ENCODE measurements around the gene C5. TPM values are rescaled to one million over a fixed set of nuclear protein-coding genes. Genes with fewer than 3 reads are reported as not detected.

Gene C5
- total RNA-seq, 2 experiments from 2014 or later: 0.99 to 1.6 TPM

DNA sequence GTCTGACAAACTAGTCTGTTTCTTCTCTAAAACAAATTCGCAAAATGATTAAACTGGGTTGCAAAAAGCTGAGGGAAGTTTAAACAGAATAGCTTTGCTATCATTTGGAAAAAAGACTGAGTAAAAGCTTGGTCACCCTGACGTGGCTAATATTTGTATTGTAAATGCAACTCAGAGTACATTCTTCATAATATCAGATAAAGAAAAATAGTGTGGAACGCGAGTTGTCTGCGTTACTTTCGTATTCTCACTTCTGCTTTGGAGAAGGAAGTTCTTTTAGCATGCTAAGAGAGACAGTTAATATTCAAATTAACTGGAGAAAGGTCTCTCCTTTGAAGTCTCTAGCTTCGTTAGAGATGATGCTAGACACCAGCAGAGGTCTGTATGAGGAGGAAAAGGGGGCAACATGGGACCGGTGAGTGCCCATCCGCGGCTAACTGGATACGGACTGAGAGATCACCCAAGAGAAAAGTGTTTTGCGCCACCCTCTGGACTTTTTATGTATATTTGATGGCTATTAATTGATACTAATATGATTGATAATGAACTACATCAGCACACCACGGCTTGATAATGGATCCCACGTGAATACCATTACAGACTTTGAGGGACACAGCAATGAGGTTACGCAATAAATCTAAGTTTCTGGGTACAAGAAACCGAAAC, 21.8 kb upstream of the C5 start:
- intact Hi-C loops (cut with micrococcal nuclease): loop anchor here (10.0 kb wide), 1 partner anchor 457 kb away; no protein-coding TSS in a partner anchor
- CTCF ChIA-PET: interaction anchor here (0.7 to 5.0 kb wide), 8 partner anchors 9 to 329 kb away, joined by 3 to 24 read pairs (median 5); no protein-coding TSS in a partner anchor
- H3K27ac Mint-ChIP-seq: peak overlapping the region; percentile 88
- H3K4me1 Mint-ChIP-seq (ENCODE audit: low read depth): peaks cover 46% of the 10 kb centered on the region
- peaks cover 6% of the 10 kb centered on the region for H3K36me3 Mint-ChIP-seq (ENCODE audit: low read depth)
- H3K27me3 Mint-ChIP-seq (ENCODE audit: low read depth): no peaks in the 10 kb centered on the region
- H3K4me3 Mint-ChIP-seq: peak overlapping the region; percentile 81
- H3K9me3 Mint-ChIP-seq: peaks cover 13% of the 10 kb centered on the region
- peak; percentile 39 for DNase-seq

DNA sequence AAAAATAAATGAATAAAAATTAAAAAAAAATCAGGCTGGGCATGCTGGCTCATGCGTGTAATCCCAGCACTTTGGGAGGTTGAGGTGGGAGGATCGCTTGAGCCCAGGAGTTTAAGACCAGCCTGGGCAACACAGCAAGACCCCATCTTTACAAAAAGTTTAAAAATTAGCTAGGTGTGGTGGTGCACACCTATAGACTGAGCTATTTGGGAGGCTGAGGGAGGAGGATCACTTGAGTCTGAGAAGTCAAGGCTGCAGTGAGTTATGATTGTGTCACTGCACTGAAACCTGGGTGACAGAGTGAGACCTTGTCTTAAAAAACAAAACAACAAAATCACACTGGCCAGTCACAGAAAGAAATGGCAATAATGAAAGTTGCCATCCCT, 21.3 kb upstream of the C5 start:
- Mint-ChIP-seq H3K9me3 (peaks cover 13% of the 10 kb centered on the region), H3K4me1 (ENCODE audit: low read depth) (peaks cover 41% of the 10 kb centered on the region), H3K27me3 (ENCODE audit: low read depth) (no peaks in the 10 kb centered on the region), H3K4me3 (peak overlapping the region; percentile 81), H3K36me3 (ENCODE audit: low read depth) (peaks cover 8% of the 10 kb centered on the region), H3K27ac (peak overlapping the region; percentile 88)
- DNase-seq: peak; percentile 57
- intact Hi-C loops (cut with micrococcal nuclease): loop anchor here (10.0 kb wide), 1 partner anchor 457 kb away; no protein-coding TSS in a partner anchor
- CTCF ChIA-PET: interaction anchor here (0.7 to 5.0 kb wide), 8 partner anchors 9 to 328 kb away, joined by 3 to 24 read pairs (median 5); no protein-coding TSS in a partner anchor

DNA sequence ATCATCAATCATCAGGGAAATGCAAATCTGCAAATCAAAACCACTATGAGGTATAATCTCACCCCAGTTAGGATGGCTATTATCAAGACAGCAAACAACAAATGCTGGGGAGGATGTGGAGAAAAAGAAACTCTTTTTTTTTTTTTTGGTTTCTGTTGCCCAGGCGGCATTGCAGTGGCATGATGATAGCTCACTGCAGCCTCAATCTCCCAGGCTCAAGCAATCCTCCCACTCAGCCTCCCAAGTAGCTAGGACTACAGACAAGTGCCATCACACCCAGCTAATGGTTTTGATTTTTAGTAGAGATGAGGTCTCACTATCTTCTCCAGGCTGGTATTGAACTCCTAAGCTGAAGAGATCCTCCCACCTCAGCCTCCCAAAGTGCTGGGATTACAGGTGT, 19.3 kb upstream of the C5 start:
- H3K9me3 Mint-ChIP-seq: peaks cover 13% of the 10 kb centered on the region
- DNase-seq: no peak
- no peak overlapping the region for H3K4me3 Mint-ChIP-seq
- no peak overlapping the region for H3K27ac Mint-ChIP-seq
- H3K4me1 Mint-ChIP-seq (ENCODE audit: low read depth): peaks cover 33% of the 10 kb centered on the region
- CTCF ChIA-PET: interaction anchor here (5.0 kb wide), 1 partner anchor 9 kb away, joined by 24 read pairs; no protein-coding TSS in a partner anchor
- H3K36me3 Mint-ChIP-seq (ENCODE audit: low read depth): peaks cover 6% of the 10 kb centered on the region
- intact Hi-C loops (cut with micrococcal nuclease): no loop called here
- H3K27me3 Mint-ChIP-seq (ENCODE audit: low read depth): no peaks in the 10 kb centered on the region

DNA sequence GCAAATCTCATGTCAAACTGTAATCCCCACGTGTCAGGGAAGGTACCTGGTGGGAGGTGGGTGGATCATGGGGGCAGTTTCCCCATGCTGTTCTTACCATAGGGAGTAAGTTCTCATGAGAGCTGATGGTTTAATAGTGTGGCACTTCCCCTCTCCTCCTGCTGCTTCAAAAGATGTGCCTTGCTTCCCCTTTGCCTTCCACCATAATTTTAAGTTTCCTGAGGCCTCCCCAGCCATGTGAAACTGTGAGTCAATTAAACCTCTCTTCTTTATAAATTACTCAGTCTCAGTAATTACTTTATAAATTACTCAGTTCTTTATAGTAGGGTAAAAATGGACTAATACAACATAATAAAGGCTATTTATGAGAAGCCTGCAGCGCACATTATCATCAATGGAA, 17.6 kb upstream of the C5 start:
- intact Hi-C loops (cut with micrococcal nuclease): no loop called here
- CTCF ChIA-PET: interaction anchor here (0.7 to 2.2 kb wide), 3 partner anchors 132 to 312 kb away, joined by 3 to 5 read pairs (median 5); no protein-coding TSS in a partner anchor
- no peaks in the 10 kb centered on the region for H3K27me3 Mint-ChIP-seq (ENCODE audit: low read depth)

DNA sequence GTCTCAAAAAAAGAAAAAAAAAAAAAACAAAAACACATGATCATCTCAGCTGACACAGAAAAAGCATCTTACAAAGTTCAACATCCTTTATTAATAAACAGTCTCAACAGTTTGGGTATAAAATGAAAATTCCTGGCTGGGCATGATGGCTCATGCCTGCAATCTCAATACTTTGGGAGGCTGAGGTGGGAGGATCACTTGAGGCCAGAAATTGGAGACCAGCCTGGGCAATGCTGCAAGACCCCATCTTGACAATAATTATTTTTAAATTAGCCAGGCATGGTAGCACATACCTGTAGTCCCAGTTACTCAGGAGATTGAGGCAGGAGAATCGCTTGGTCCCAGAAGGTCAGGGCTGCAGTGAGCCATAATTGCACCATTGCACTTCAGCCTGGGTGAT, 16.8 kb upstream of the C5 start:
- no peak for DNase-seq
- H3K36me3 Mint-ChIP-seq (ENCODE audit: low read depth): peaks cover 6% of the 10 kb centered on the region
- intact Hi-C loops (cut with micrococcal nuclease): no loop called here
- H3K4me3 Mint-ChIP-seq: no peak overlapping the region
- no peak overlapping the region for H3K27ac Mint-ChIP-seq
- peaks cover 26% of the 10 kb centered on the region for H3K4me1 Mint-ChIP-seq (ENCODE audit: low read depth)
- H3K27me3 Mint-ChIP-seq (ENCODE audit: low read depth): no peaks in the 10 kb centered on the region
- H3K9me3 Mint-ChIP-seq: peaks cover 13% of the 10 kb centered on the region
- CTCF ChIA-PET: interaction anchor here (0.7 to 2.8 kb wide), 4 partner anchors 133 to 312 kb away, joined by 3 to 10 read pairs (median 5); no protein-coding TSS in a partner anchor

More for the DNA sequence above, 17.6 kb upstream of the C5 start:
- H3K4me1 Mint-ChIP-seq (ENCODE audit: low read depth): peaks cover 27% of the 10 kb centered on the region
- DNase-seq: peak; percentile 23
- peaks cover 13% of the 10 kb centered on the region for H3K9me3 Mint-ChIP-seq
- H3K36me3 Mint-ChIP-seq (ENCODE audit: low read depth): peaks cover 6% of the 10 kb centered on the region
- no peak overlapping the region for H3K27ac Mint-ChIP-seq
- no peak overlapping the region for H3K4me3 Mint-ChIP-seq

DNA sequence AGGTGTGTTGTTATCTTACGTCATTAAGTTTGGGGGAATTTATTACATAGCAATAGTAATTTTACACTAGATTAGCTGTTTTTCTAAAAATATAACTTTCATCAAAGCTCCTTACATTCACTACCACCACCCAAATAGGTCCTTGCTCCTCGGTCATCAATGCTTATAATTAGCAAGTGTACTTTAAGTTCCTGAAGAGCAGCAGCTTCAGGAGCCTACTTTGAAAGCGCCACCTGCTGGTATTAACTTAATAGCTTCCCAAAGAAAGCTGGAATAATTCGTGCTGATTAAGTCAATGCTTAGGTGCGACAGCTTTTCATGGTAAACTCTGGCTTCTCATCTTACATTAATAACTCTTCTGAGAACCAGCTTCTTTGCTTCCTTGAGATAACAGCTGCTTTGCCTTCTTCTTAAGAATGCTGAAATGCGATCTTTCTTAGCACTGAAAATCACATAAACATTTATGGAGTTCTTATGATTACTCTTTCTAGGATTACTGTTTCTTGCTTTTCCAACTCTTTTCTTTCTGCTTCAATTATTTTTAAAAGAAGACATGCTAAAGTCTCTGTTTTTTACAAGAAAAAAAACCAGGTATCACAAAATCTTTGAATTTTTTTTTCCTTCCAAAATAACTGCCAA, 10.0 kb upstream of the C5 start:
- no peak overlapping the region for H3K4me3 Mint-ChIP-seq
- DNase-seq: peak; percentile 44
- CTCF ChIA-PET: interaction anchor here (0.5 to 5.6 kb wide), 44 partner anchors 10 to 406 kb away, joined by 3 to 79 read pairs (median 3); partner anchors contain the start of genes C5 and FBXW2
- peaks cover 5% of the 10 kb centered on the region for H3K36me3 Mint-ChIP-seq (ENCODE audit: low read depth)
- no peak overlapping the region for H3K27ac Mint-ChIP-seq
- no peaks in the 10 kb centered on the region for H3K27me3 Mint-ChIP-seq (ENCODE audit: low read depth)
- peaks cover 16% of the 10 kb centered on the region for H3K4me1 Mint-ChIP-seq (ENCODE audit: low read depth)
- intact Hi-C loops (cut with micrococcal nuclease): loop anchor here (1.0 kb wide), 2 partner anchors 79 to 304 kb away; no protein-coding TSS in a partner anchor
- no peaks in the 10 kb centered on the region for H3K9me3 Mint-ChIP-seq

DNA sequence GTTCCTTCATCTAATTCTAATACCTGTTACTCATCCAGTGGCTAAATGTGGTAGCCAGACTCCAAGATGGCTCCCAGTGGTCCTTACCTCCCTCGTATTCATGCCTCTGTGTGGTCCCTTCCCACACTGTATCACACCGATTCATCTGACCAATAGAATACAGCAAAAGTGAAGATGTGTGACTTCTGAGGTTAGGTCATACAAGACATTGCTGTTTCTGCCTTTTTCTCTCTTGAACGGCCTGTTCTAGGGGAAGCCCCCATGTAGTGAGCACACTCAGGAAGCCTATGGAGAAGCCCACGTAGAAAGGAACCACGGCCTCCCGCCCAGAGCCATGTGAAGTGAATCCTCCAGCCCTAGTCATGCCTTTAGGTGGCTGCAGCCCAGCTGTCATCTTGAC, 9.4 kb upstream of the C5 start:
- Mint-ChIP-seq H3K27me3 (ENCODE audit: low read depth) (no peaks in the 10 kb centered on the region), H3K9me3 (no peaks in the 10 kb centered on the region), H3K36me3 (ENCODE audit: low read depth) (peaks cover 5% of the 10 kb centered on the region), H3K4me3 (no peak overlapping the region), H3K27ac (no peak overlapping the region), H3K4me1 (ENCODE audit: low read depth) (peaks cover 16% of the 10 kb centered on the region)
- DNase-seq: no peak
- CTCF ChIA-PET: interaction anchor here (0.8 to 5.6 kb wide), 34 partner anchors 9 to 440 kb away, joined by 3 to 79 read pairs (median 4); partner anchors contain the start of genes C5 and FBXW2
- intact Hi-C loops (cut with micrococcal nuclease): no loop called here

DNA sequence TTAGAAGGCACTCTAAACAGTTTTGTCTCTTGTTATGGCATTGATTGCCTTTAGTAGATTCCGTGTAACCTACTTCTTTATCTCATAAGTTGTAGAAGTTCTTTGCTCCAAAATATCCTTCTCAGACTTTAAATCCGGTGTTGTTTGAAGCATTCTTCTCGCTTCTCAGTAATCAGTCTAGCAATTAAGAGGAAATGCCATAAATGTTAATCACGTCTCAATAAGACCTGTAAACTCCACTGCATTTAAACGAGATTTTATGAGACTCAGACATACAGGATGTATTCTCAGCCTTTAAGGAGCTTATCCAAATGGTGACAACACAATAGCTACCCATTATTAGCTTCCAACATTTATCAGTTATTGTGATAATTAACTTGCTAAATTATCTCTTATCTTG, 7.7 kb upstream of the C5 start:
- CTCF ChIA-PET: no interaction called here

DNA sequence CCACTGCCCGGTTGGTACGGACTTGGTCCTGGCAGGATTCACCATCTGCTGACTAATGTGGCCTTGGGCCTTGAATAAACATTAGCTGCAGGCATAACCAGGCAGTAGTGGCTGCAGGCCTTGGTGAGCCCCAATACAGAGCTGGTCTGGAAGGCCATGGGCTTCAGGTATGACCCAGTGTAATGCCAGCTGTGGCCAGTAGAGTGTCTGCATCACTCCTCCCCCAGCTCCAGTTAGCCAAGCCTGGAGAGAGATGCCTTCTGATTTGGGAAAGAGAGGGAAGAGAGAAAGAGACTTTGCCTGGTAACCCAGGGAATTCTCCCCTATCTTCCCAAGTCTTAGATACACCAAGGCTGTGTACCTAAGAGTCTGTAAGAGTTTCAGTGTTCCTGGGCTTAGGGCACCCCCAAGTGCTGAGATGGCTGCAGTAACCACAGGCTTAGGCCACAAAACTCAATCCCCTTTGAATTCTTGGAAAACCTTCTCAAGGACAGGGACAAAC, 5.6 kb upstream of the C5 start:
- intact Hi-C loops (cut with micrococcal nuclease): no loop called here
- H3K9me3 Mint-ChIP-seq: no peaks in the 10 kb centered on the region
- H3K27ac Mint-ChIP-seq: no peak overlapping the region
- CTCF ChIA-PET: interaction anchor here (0.6 to 1.4 kb wide), 4 partner anchors 9 to 299 kb away, joined by 3 to 5 read pairs (median 4); no protein-coding TSS in a partner anchor
- no peaks in the 10 kb centered on the region for H3K4me1 Mint-ChIP-seq (ENCODE audit: low read depth)
- no peaks in the 10 kb centered on the region for H3K27me3 Mint-ChIP-seq (ENCODE audit: low read depth)
- DNase-seq: no peak
- peaks cover 5% of the 10 kb centered on the region for H3K36me3 Mint-ChIP-seq (ENCODE audit: low read depth)
- no peak overlapping the region for H3K4me3 Mint-ChIP-seq

More for the DNA sequence above, 7.7 kb upstream of the C5 start:
- Mint-ChIP-seq H3K36me3 (ENCODE audit: low read depth) (peaks cover 5% of the 10 kb centered on the region), H3K9me3 (no peaks in the 10 kb centered on the region), H3K27me3 (ENCODE audit: low read depth) (no peaks in the 10 kb centered on the region), H3K27ac (no peak overlapping the region), H3K4me1 (ENCODE audit: low read depth) (peaks cover 10% of the 10 kb centered on the region), H3K4me3 (no peak overlapping the region)
- DNase-seq: no peak
- intact Hi-C loops (cut with micrococcal nuclease): no loop called here

DNA sequence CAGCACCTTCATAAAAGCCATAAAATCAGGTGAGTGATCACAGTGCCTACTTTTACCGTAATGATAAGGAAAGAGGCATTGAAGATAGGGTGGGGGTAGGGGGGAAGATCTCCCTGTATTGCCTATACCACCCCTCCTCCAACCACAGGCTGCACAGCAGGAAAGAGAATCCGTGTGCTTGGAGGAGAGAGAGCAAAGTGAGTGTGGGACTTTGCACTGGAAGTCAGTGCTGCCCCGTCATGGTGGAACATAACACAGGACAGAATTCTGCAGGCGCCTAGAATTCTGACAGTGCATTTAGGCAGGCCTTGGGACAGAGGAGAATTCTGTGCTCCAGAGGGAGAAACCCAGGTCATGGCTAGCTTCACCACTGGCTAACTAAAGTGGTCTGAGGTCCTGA, 3.5 kb upstream of the C5 start:
- intact Hi-C loops (cut with micrococcal nuclease): no loop called here
- CTCF ChIA-PET: no interaction called here
- Mint-ChIP-seq H3K9me3 (no peaks in the 10 kb centered on the region), H3K4me1 (ENCODE audit: low read depth) (no peaks in the 10 kb centered on the region), H3K4me3 (no peak overlapping the region), H3K27ac (no peak overlapping the region), H3K27me3 (ENCODE audit: low read depth) (no peaks in the 10 kb centered on the region), H3K36me3 (ENCODE audit: low read depth) (peaks cover 5% of the 10 kb centered on the region)
- no peak for DNase-seq

DNA sequence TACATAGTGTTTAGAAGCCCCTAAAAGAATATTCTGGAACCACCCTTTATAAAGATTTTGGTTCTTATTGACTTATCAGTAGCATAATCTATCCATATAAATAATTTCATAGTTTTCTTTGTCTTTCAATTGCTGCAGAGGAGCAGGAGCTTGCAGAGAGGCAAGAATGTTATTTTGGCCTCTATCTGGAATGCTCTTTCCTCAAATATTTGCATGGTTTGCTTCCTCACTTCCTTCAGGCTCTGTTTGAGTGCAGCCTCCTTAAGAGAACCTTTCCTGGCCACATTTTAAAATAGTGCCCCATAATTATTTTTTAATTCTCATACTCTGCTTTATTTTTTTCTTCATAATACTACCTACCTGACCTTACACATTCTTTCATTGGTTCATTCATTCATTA, 1.5 kb downstream of the C5 start:
- Mint-ChIP-seq H3K27me3 (ENCODE audit: low read depth) (no peaks in the 10 kb centered on the region), H3K27ac (no peak overlapping the region), H3K36me3 (ENCODE audit: low read depth) (no peaks in the 10 kb centered on the region), H3K4me3 (no peak overlapping the region), H3K9me3 (no peaks in the 10 kb centered on the region), H3K4me1 (ENCODE audit: low read depth) (no peaks in the 10 kb centered on the region)
- DNase-seq: no peak
- intact Hi-C loops (cut with micrococcal nuclease): no loop called here
- CTCF ChIA-PET: interaction anchor here (0.5 to 1.8 kb wide), 2 partner anchors 67 to 68 kb away, joined by 4 read pairs; no protein-coding TSS in a partner anchor

DNA sequence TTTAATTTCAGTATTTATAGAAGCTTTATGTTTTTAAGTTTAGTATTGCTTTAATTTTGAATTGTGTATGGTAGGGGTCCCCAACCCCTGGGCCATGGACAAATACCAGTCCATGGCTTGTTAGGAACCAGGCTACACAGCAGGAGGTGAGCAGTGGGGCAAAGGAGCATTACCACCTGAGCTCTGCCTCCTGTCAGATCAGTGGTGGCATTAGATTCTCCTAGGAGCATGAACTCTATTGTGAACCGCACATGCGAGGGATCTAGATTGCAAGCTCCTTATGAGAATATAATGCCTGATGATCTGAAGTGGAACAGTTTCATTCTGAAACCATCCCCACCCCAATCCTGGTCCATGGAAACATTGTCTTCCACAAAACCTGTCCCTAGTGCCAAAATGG, 1.9 kb downstream of the C5 start:
- Mint-ChIP-seq H3K36me3 (ENCODE audit: low read depth) (no peaks in the 10 kb centered on the region), H3K27ac (no peak overlapping the region), H3K9me3 (no peaks in the 10 kb centered on the region), H3K4me1 (ENCODE audit: low read depth) (no peaks in the 10 kb centered on the region), H3K4me3 (no peak overlapping the region), H3K27me3 (ENCODE audit: low read depth) (no peaks in the 10 kb centered on the region)
- intact Hi-C loops (cut with micrococcal nuclease): no loop called here
- no peak for DNase-seq
- CTCF ChIA-PET: no interaction called here
